ENCODE data around the gene SPINT1. TPM values are rescaled to one million over a fixed set of nuclear protein-coding genes. Genes with fewer than 3 reads are reported as not detected.

The SPINT1 gene
- total RNA-seq, 1 experiment from 2014 or later, result 177 TPM

DNA sequence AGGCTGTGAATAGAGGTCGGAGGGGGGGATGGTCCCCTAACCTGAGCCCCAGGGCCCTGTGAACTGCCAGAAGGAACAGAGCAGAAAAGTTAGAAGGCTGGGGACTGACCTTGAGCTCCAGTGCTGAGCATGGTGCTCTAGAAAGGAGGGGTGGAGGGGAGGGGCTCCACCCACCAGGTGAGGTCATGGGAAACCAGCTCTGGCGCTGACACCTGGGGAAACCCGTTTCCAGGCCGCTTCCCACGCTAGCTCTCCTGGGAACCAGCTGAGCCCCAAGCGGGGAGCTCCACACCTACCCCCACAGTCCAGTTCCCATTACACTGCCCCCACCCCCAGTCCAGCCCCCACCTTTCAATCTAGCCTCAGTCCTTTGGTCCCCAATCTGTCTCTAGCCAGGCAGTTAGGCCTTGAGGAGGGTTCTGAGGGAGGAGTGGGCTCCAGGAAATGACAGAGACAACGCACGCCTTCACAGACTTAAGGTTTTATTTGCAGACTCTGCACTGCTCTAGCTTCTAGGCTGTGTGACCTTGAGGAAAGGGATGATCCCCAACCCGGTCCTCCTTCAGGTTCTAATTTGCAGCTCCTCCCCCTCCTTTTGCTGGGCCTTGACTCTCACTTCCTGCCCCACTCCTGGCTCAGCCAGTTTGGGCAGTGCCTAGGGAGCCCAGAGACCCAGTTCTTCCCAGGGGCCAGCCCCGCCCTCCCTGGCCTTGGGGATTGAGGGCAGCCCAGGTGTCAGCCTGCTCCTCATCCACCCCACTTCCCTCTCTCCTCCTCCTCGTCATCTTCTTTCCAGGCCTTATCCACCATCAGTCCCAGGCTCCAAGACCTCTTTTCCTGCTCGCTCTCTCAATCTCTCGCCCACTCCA, 28.1 kb downstream of the SPINT1 start:
- peaks cover 28% of the 10 kb centered on the region for H3K79me2 ChIP-seq (ENCODE audit: low read length)
- no peak overlapping the region for H2AFZ ChIP-seq (ENCODE audit: low read length)
- peak overlapping the region; percentile 95 for H3K27ac ChIP-seq (ENCODE audit: low read length)
- H3F3A ChIP-seq (ENCODE audit: low read length, unreplicated experiment), result peaks cover 2% of the 10 kb centered on the region
- peaks cover 33% of the 10 kb centered on the region for H3K4me1 ChIP-seq (ENCODE audit: insufficient read depth, low read length)
- DNase-seq (peak; percentile 80), ATAC-seq (0 out of 2 replicates have a peak, but pooled peaks have one; percentile 6)
- ChIA-PET CTCF (interaction anchor here (0.6 to 3.0 kb wide), 6 partner anchors 10 to 95 kb away, joined by 4 to 59 read pairs (median 22); partner anchors contain the start of gene VPS18), POLR2A (ENCODE audit: unreplicated experiment) (interaction anchor here (0.6 kb wide), 2 partner anchors 8 to 24 kb away, joined by 3 read pairs; no protein-coding TSS in a partner anchor)
- peak overlapping the region; percentile 92 for H3K4me3 ChIP-seq (ENCODE audit: low read length)
- no peaks in the 10 kb centered on the region for H3K27me3 ChIP-seq (ENCODE audit: low read length)
- peaks cover 6% of the 10 kb centered on the region; the same call in 1 of the 2 replicates for H4K20me1 ChIP-seq (ENCODE audit: low read length)
- TF ChIP-seq, protein P1, sequence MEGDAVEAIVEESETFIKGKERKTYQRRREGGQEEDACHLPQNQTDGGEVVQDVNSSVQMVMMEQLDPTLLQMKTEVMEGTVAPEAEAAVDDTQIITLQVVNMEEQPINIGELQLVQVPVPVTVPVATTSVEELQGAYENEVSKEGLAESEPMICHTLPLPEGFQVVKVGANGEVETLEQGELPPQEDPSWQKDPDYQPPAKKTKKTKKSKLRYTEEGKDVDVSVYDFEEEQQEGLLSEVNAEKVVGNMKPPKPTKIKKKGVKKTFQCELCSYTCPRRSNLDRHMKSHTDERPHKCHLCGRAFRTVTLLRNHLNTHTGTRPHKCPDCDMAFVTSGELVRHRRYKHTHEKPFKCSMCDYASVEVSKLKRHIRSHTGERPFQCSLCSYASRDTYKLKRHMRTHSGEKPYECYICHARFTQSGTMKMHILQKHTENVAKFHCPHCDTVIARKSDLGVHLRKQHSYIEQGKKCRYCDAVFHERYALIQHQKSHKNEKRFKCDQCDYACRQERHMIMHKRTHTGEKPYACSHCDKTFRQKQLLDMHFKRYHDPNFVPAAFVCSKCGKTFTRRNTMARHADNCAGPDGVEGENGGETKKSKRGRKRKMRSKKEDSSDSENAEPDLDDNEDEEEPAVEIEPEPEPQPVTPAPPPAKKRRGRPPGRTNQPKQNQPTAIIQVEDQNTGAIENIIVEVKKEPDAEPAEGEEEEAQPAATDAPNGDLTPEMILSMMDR (conservative IDR thresholded peaks at IDR 0.05; ENCODE audit: low read depth, low read length), result no peak
- TF ChIP-seq EZH2 (IDR thresholded peaks at IDR 0.05; ENCODE audit: low read length, unreplicated experiment), result no peak
- peak overlapping the region; percentile 94 for H3K4me2 ChIP-seq (ENCODE audit: low read length)
- H3K36me3 ChIP-seq (ENCODE audit: low read depth, low read length), result 0 out of 2 replicates have a peak, but pooled peaks cover 3% of the 10 kb centered on the region
- intact Hi-C loops (cut with micrococcal nuclease), result no loop called here
- peak overlapping the region; percentile 96 for H3K9ac ChIP-seq (ENCODE audit: low read length)
- BruUV-seq (replicated peaks), result no TSS peak
- no peaks in the 10 kb centered on the region for H3K9me3 ChIP-seq (ENCODE audit: low read length)
- no peaks in the 10 kb centered on the region for H3K9me2 ChIP-seq (replicated peaks; ENCODE audit: low read length)

- H3K27me3 ChIP-seq (ENCODE audit: low read length), result no peaks in the 10 kb centered on the region
- peak overlapping the region; percentile 95 for H3K27ac ChIP-seq (ENCODE audit: low read length)
- intact Hi-C loops (cut with micrococcal nuclease), result no loop called here
- peaks cover 28% of the 10 kb centered on the region for H3K79me2 ChIP-seq (ENCODE audit: low read length)
- TF ChIP-seq, protein P1 (conservative IDR thresholded peaks at IDR 0.05; ENCODE audit: low read depth, low read length), result no peak
- TF ChIP-seq EZH2 (IDR thresholded peaks at IDR 0.05; ENCODE audit: low read length, unreplicated experiment), result no peak
- TF ChIP-seq EZH2phosphoT487 (IDR thresholded peaks at IDR 0.05; ENCODE audit: borderline replicate concordance, low read length), result no peak
- TSS peak; percentile 78 for BruUV-seq (replicated peaks)
- ChIA-PET POLR2A (ENCODE audit: unreplicated experiment) (interaction anchor here (0.6 to 0.9 kb wide), 6 partner anchors 11 to 265 kb away, joined by 3 to 6 read pairs (median 4); no protein-coding TSS in a partner anchor), CTCF (interaction anchor here (0.6 to 3.0 kb wide), 14 partner anchors 9 to 304 kb away, joined by 3 to 59 read pairs (median 4); partner anchors contain the start of genes GCHFR, RPUSD2 and VPS18)
- H3F3A ChIP-seq (ENCODE audit: low read length, unreplicated experiment), result no peaks in the 10 kb centered on the region
- H3K9me3 ChIP-seq (ENCODE audit: low read length), result no peaks in the 10 kb centered on the region
- ATAC-seq, result no peak
- 0 out of 2 replicates have a peak, but pooled peaks cover 3% of the 10 kb centered on the region for H3K36me3 ChIP-seq (ENCODE audit: low read depth, low read length)
- peaks cover 6% of the 10 kb centered on the region; the same call in 1 of the 2 replicates for H4K20me1 ChIP-seq (ENCODE audit: low read length)
- peak overlapping the region; percentile 96 for H3K9ac ChIP-seq (ENCODE audit: low read length)
- no peaks in the 10 kb centered on the region for H3K9me2 ChIP-seq (replicated peaks; ENCODE audit: low read length)
- H3K4me1 ChIP-seq (ENCODE audit: insufficient read depth, low read length), result peaks cover 30% of the 10 kb centered on the region
- no peak for DNase-seq
- H3K4me3 ChIP-seq (ENCODE audit: low read length), result peak overlapping the region; percentile 92
- H3K4me2 ChIP-seq (ENCODE audit: low read length), result peak overlapping the region; percentile 94
- H2AFZ ChIP-seq (ENCODE audit: low read length), result peak overlapping the region; percentile 80; the same call in 1 of the 2 replicates
Observed at GRCh38 chr15:40872791-40873693, 29.2 kb downstream of the SPINT1 start.
